Measurements from ENCODE around the gene GPATCH3. TPM values are rescaled to one million over a fixed set of nuclear protein-coding genes. Genes with fewer than 3 reads are reported as not detected.

GPATCH3 gene
- total RNA-seq, 1 donor, result 7.3 TPM

- H3K4me3 ChIP-seq (ENCODE audit: low read depth, low read length), result no peak overlapping the region
- DNase-seq (ENCODE audit: low read depth), result no peak
- TF ChIP-seq, protein P1, sequence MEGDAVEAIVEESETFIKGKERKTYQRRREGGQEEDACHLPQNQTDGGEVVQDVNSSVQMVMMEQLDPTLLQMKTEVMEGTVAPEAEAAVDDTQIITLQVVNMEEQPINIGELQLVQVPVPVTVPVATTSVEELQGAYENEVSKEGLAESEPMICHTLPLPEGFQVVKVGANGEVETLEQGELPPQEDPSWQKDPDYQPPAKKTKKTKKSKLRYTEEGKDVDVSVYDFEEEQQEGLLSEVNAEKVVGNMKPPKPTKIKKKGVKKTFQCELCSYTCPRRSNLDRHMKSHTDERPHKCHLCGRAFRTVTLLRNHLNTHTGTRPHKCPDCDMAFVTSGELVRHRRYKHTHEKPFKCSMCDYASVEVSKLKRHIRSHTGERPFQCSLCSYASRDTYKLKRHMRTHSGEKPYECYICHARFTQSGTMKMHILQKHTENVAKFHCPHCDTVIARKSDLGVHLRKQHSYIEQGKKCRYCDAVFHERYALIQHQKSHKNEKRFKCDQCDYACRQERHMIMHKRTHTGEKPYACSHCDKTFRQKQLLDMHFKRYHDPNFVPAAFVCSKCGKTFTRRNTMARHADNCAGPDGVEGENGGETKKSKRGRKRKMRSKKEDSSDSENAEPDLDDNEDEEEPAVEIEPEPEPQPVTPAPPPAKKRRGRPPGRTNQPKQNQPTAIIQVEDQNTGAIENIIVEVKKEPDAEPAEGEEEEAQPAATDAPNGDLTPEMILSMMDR (IDR thresholded peaks at IDR 0.05; ENCODE audit: insufficient read depth, low read depth, low read length), result no peak
Observed at GRCh38 chr1:26942656-26943055, 42.4 kb upstream of the GPATCH3 start.

GRCh38 chr1:26941311-26941710 is 41.0 kb upstream of the GPATCH3 start:
- TF ChIP-seq, protein P1 (IDR thresholded peaks at IDR 0.05; ENCODE audit: insufficient read depth, low read depth, low read length), result no peak
- DNase-seq (ENCODE audit: low read depth), result no peak
- no peak overlapping the region for H3K4me3 ChIP-seq (ENCODE audit: low read depth, low read length)

- TF ChIP-seq, protein P1 (IDR thresholded peaks at IDR 0.05; ENCODE audit: insufficient read depth, low read depth, low read length), result no peak
- H3K4me3 ChIP-seq (ENCODE audit: low read depth, low read length), result no peak overlapping the region
- no peak for DNase-seq (ENCODE audit: low read depth)
Observed at GRCh38 chr1:26938659-26939025, 38.4 kb upstream of the GPATCH3 start.

DNA sequence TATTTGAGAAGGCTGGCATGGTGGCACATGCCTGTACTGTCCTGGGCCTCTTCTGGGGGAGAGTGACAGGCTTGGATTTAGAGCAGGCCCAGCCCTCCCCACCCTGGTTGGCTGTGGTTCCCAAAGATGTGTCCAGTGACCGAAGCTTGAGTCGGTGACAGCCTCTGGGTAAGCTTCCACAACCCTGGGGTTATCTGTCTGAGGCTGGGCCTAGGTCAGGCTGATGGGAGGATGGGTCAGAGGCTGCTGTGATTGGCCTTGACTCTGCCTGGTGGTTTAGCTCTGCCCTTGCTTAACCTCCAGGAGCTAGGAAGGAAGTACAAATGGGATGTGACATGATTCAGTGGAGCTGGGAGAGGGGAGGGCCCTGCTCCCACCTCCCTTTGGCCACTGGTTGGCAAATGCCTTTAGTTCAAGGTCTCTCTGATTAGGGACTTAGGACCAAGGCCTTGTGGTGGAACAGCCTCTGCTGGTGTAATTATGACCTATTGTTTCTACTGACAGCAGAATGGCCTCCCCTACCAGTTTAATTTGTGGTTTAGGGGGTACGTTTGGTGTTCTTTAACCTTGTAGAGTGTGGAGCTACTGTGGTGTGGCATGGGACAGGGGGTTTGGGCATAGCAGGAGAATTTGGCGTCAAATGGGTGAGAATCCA is 37.9 kb upstream of the GPATCH3 start:
- TF ChIP-seq, protein P1 (IDR thresholded peaks at IDR 0.05; ENCODE audit: insufficient read depth, low read depth, low read length), result no peak
- peak; percentile 37 for DNase-seq (ENCODE audit: low read depth)
- H3K4me3 ChIP-seq (ENCODE audit: low read depth, low read length), result no peak overlapping the region

DNA sequence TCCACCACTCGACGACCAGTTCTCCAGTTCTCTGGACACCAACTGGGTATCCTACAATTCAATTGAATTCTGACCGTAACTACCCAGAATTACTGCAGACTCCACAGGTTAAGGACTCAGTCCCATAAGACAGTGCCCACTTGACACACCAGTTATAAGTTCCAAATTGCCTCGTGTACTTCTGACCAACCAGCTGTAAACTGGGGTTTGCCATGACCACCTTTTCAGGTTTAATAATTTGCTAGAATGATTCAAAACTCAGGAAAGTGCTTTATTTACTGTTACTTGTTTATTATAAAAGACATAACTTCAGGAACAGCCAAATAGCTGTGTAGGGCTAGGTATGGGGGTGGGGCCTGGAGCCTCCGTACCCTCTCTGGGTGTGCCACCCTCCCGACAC is 36.6 kb upstream of the GPATCH3 start:
- DNase-seq (ENCODE audit: low read depth), result no peak
- TF ChIP-seq, protein P1 (IDR thresholded peaks at IDR 0.05; ENCODE audit: insufficient read depth, low read depth, low read length), result no peak
- no peak overlapping the region for H3K4me3 ChIP-seq (ENCODE audit: low read depth, low read length)

- no peak overlapping the region for H3K4me3 ChIP-seq (ENCODE audit: low read depth, low read length)
- DNase-seq (ENCODE audit: low read depth), result no peak
- TF ChIP-seq, protein P1 (IDR thresholded peaks at IDR 0.05; ENCODE audit: insufficient read depth, low read depth, low read length), result no peak
Observed at GRCh38 chr1:26932531-26932930, 32.3 kb upstream of the GPATCH3 start.

DNA sequence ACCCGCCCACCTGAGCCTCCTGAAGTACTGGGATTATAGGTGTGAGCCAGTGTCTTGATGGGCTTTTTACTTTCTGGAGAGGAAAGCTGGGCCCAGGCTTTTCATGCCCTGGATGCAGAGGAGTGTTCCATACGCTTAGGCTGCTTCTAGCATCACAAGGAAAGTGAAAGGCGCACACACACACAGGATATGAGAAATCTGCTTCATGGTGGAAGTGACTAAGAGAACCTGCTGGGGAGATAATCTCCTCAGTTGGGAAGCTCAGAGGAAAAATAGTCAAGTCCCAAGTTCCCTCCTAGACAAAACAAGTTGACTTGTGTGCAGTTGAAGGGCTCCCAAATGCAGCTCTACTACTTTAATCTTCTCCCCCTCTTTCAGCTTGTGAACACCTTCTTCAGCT is 23.4 kb upstream of the GPATCH3 start:
- no peak for DNase-seq (ENCODE audit: low read depth)
- TF ChIP-seq, protein P1 (IDR thresholded peaks at IDR 0.05; ENCODE audit: insufficient read depth, low read depth, low read length), result no peak
- no peak overlapping the region for H3K4me3 ChIP-seq (ENCODE audit: low read depth, low read length)

Measured in fibroblast of villous mesenchyme (primary cell).